K562 (cell line): Measurements from ENCODE around the gene TRIM14. TPM values are rescaled to one million over a fixed set of nuclear protein-coding genes. Genes with fewer than 3 reads are reported as not detected.

Experiments used
- ATAC-seq: fragments of 200-7000 bp; cut with Tn5 transposase; 3 replicates; pipeline ENCODE4 v1.9.1; 2020; ENCODE audit warnings: moderate library complexity
- BruUV-seq: library from RNA; stranded (reverse); fragments of 400-500 nt; replicated peaks from 2 replicates; lab custom pipeline; 2021; lab: Mats Ljungman, UMichigan
- CTCF ChIA-PET: fragments of 300-600 bp; formaldehyde crosslinking; extraction: SDS; loops from one replicate; lab custom pipeline; 2021; ENCODE audit warnings: low intra/inter-chr PET ratio; lab: Yijun Ruan, JAX
- POLR2A ChIA-PET: fragments of 300-600, 350-650 bp; sonication (Branson Sonifier 250); formaldehyde crosslinking; extraction: SDS; loops from one replicate; lab custom pipeline; 2021; ENCODE audit warnings: antibody characterized with exemption, inconsistent platforms; lab: Yijun Ruan, JAX
- DNase-seq, 4 experiments: peaks; one replicate each; pipeline versions ENCODE4 v3.0.0 to v3.0.0-alpha.2; 2011 to 2018; ENCODE audit warnings: low spot score in 3 of 4, mixed read lengths in 3 of 4; ENCODE audit errors: extremely low read depth in 1 of 4
- FAIRE-seq: peaks from 2 replicates; lab custom pipeline; 2011; peaks lifted over from hg19 to GRCh38; lab: Jason Lieb, UNC
- H2AFZ ChIP-seq: 2 replicates; pipeline ENCODE4 v1.6.0; 2011; ENCODE audit warnings: low read depth, low read length, control low read depth, inconsistent platforms
- H3K27ac ChIP-seq: fragments of 200-600 bp; 3 replicates; pipeline ENCODE4 v1.8.0; 2011; ENCODE audit warnings: low read depth, mild to moderate bottlenecking, control low read depth, inconsistent platforms, low read length, moderate library complexity, mixed read lengths; ENCODE audit errors: extremely low read depth
- H3K27me3 ChIP-seq, 2 experiments: fragments of 300-600 bp in 1 of 2; 2 replicates in 1 of 2; 3 replicates in 1 of 2; pipeline versions ENCODE4 v1.6.0 to v1.8.0; 2011; ENCODE audit warnings: inconsistent platforms in 2 of 2, low read length in 2 of 2, mild to moderate bottlenecking in 1 of 2, mixed read lengths in 1 of 2, moderate library complexity in 1 of 2; ENCODE audit not compliant: control insufficient read depth in 2 of 2, insufficient read depth in 2 of 2
- H3K36me3 ChIP-seq: fragments of 300-600 bp; 3 replicates; pipeline ENCODE4 v1.8.0; 2011; ENCODE audit warnings: mild to moderate bottlenecking, low read length, inconsistent platforms; ENCODE audit not compliant: control insufficient read depth, insufficient read depth
- H3K4me1 ChIP-seq, 2 experiments: fragments of 200-600 bp in 1 of 2; replicated peaks in 1 of 2; 2 replicates in 1 of 2; 3 replicates in 1 of 2; pipeline versions ENCODE4 v1.5.1 to v1.8.0; 2011; ENCODE audit warnings: inconsistent platforms in 2 of 2, low read length in 2 of 2, mild to moderate bottlenecking in 1 of 2, mixed read lengths in 1 of 2, moderate library complexity in 1 of 2; ENCODE audit not compliant: control insufficient read depth in 2 of 2, insufficient read depth in 2 of 2
- H3K4me2 ChIP-seq: 2 replicates; pipeline ENCODE4 v1.6.1; 2011; ENCODE audit warnings: low read length, control low read depth, inconsistent platforms, mixed read lengths; ENCODE audit not compliant: insufficient read depth
- H3K4me3 ChIP-seq: fragments of 200-600 bp; sonication (generic), shearing (Covaris generic); 2 replicates; pipeline ENCODE4 v1.5.1; 2016; ENCODE audit warnings: control low read depth, inconsistent platforms
- H3K79me2 ChIP-seq: fragments of 200-600 bp; 3 replicates; pipeline ENCODE4 v1.8.0; 2011; ENCODE audit warnings: low read length, inconsistent platforms; ENCODE audit not compliant: control insufficient read depth, insufficient read depth
- H3K9ac ChIP-seq, 2 experiments: 2 replicates each; pipeline versions ENCODE4 v1.6.0 to v1.6.1; 2011; ENCODE audit warnings: low read depth in 2 of 2, low read length in 2 of 2, control low read depth in 1 of 2, inconsistent platforms in 1 of 2, mild to moderate bottlenecking in 1 of 2, mixed read lengths in 1 of 2; ENCODE audit not compliant: insufficient read depth in 1 of 2
- H3K9me1 ChIP-seq: one replicate; pipeline ENCODE4 v1.6.0; 2011; ENCODE audit warnings: inconsistent platforms, mild to moderate bottlenecking, low read length, moderate library complexity; ENCODE audit not compliant: control insufficient read depth, insufficient read depth
- H3K9me3 ChIP-seq: replicated peaks from 2 replicates; pipeline ENCODE4 v1.5.1; 2011; ENCODE audit warnings: low read depth, low read length, inconsistent platforms; ENCODE audit not compliant: control insufficient read depth, insufficient read depth
- H4K20me1 ChIP-seq: replicated peaks from 2 replicates; pipeline ENCODE4 v1.6.1; 2011; ENCODE audit warnings: low read length, inconsistent platforms, mixed read lengths; ENCODE audit not compliant: control insufficient read depth, insufficient read depth
- CBFA2T2 ChIP-seq: fragments of 450-650 bp; conservative IDR thresholded peaks from 2 replicates; pipeline ENCODE4 v1.6.1; 2017; ENCODE audit warnings: mild to moderate bottlenecking
- ILK ChIP-seq: fragments of 450-650 bp; IDR thresholded peaks from 2 replicates; pipeline ENCODE4 v1.6.1; 2016; ENCODE audit warnings: missing genetic modification characterization, low read depth, mild to moderate bottlenecking, missing compliant biosample characterization, moderate library complexity, borderline replicate concordance
- KHSRP ChIP-seq: fragments of 450-650 bp; IDR thresholded peaks from 2 replicates; pipeline ENCODE4 v1.6.1; 2017
- KLF16 ChIP-seq: IDR thresholded peaks from 2 replicates; pipeline ENCODE4 v1.6.1; 2016; ENCODE audit warnings: antibody characterized with exemption
- NCOR1 ChIP-seq: fragments of 450-650 bp; IDR thresholded peaks from 2 replicates; pipeline ENCODE4 v1.6.1; 2016; ENCODE audit warnings: mild to moderate bottlenecking, moderate library complexity
- NR3C1 ChIP-seq: sonication (generic); formaldehyde crosslinking; IDR thresholded peaks from 2 replicates; pipeline ENCODE4 v1.8.1; 2022; ENCODE audit warnings: missing genetic modification reagents
- POU5F1 ChIP-seq: fragments of 150-350 bp; IDR thresholded peaks from 2 replicates; pipeline ENCODE4 v1.6.1; 2014; ENCODE audit warnings: borderline replicate concordance, low read length, low read depth, mild to moderate bottlenecking; ENCODE audit not compliant: partially characterized antibody
- REST ChIP-seq, 2 experiments: fragments of 450-650 bp; formaldehyde crosslinking in 1 of 2; IDR thresholded peaks; 2 replicates each; pipeline versions ENCODE4 v1.4.0 to v1.6.1; 2014 to 2020; ENCODE audit warnings: mild to moderate bottlenecking in 2 of 2, borderline replicate concordance in 1 of 2, low read depth in 1 of 2
- ZNF3 ChIP-seq: fragments of 250-450 bp; sonication (Bioruptor Pico); IDR thresholded peaks from 2 replicates; pipeline ENCODE4 v1.5.0; 2021; ENCODE audit warnings: mild to moderate bottlenecking, moderate library complexity
- ZNF436 ChIP-seq: fragments of 250-450, 450-650 bp; sonication (Bioruptor Pico); formaldehyde crosslinking; IDR thresholded peaks from 2 replicates; pipeline ENCODE4 v1.7.0; 2020; ENCODE audit warnings: mild to moderate bottlenecking
- ZNF449 ChIP-seq: fragments of 250-450 bp; sonication (Bioruptor Pico); IDR thresholded peaks from 2 replicates; pipeline ENCODE4 v1.8.0; 2022; ENCODE audit warnings: moderate library complexity, mild to moderate bottlenecking, inconsistent platforms
- WGBS: fragments of 100-300 bp; shearing (Covaris generic); methylation state at CpG from one replicate; pipeline ENCODE4 v1.1.6; 2016; ENCODE audit warnings: low coverage, mixed read lengths; ENCODE audit not compliant: insufficient coverage; ENCODE audit errors: missing lambda C conversion rate; 5-methylcytosine and 5-hydroxymethylcytosine counted together
- in situ Hi-C: fragments of 300-500 bp; cut with MboI; formaldehyde crosslinking; loops from 4 replicates; pipeline ENCODE4 v1.15.0; 2018; ENCODE audit warnings: inconsistent platforms, mixed read lengths
- intact Hi-C: fragments of 100-400 bp; cut with micrococcal nuclease; formaldehyde crosslinking; loops from 2 replicates; pipeline ENCODE4 v1.14.2; 2022
- polyA plus RNA-seq, 8 experiments: library from polyadenylated mRNA; depleted of rRNA in 4 of 8; stranded (reverse) in 5 of 8; unstranded in 3 of 8; fragments of >200 nt; fragmentation: Nextera tagmentation in 2 of 8; fragmentation: Illumina TruSeq in 1 of 8; extraction: Ambion mirVana in 2 of 8; extraction: Trizol in 1 of 8; gene quantifications; 2 replicates each; pipeline versions ENCODE4 v1.2.1 to v1.2.3, GENCODE V29; 2011 to 2014; ENCODE audit warnings: inconsistent platforms in 1 of 8, missing spikeins in 1 of 8
- total RNA-seq, 7 experiments: library from RNA; depleted of rRNA in 6 of 7; stranded (reverse); fragments of >200 nt in 6 of 7; fragmentation: Illumina TruSeq in 2 of 7; extraction: Trizol in 2 of 7; gene quantifications; 2 replicates each; pipeline versions ENCODE4 v1.2.1 to v1.2.3, GENCODE V29; 2011 to 2021; ENCODE audit warnings: low replicate concordance in 1 of 7

TRIM14 gene
- total and polyA plus RNA-seq, 9 of the 15 experiments (the other 6 are each of a cell fraction or from before 2014, with no cell fraction given), result 7.6 to 41.0 (median 17.9) TPM

GRCh38 chr9:98083566-98084183 is 35.3 kb downstream of the TRIM14 start:
- H3K4me1 ChIP-seq, result peaks cover 7 to 9% of the 10 kb centered on the region in 2 experiments; a peak in 4 of 5 replicates
- no peaks in the 10 kb centered on the region for H4K20me1 ChIP-seq
- ATAC-seq (peak; percentile 66), DNase-seq (peak in 2 of 4 experiments; percentile 30 to 50), FAIRE-seq (peak; percentile 37)
- in situ Hi-C loops, result no loop called here
- H3K27ac ChIP-seq, result no peak overlapping the region
- no peaks in the 10 kb centered on the region for H3K27me3 ChIP-seq
- BruUV-seq, result TSS peak; percentile 15
- H3K9me3 ChIP-seq, result no peaks in the 10 kb centered on the region
- H3K36me3 ChIP-seq, result peaks cover 88% of the 10 kb centered on the region
- no peak overlapping the region for H2AFZ ChIP-seq
- no peak overlapping the region for H3K4me3 ChIP-seq
- H3K9ac ChIP-seq, result no peak overlapping the region
- H3K9me1 ChIP-seq, result no peaks in the 10 kb centered on the region
- no peaks in the 10 kb centered on the region for H3K79me2 ChIP-seq
- H3K4me2 ChIP-seq, result peak overlapping the region; percentile 12; the same call in 1 of the 2 replicates
- ChIA-PET CTCF (interaction anchor here (0.5 kb wide), 1 partner anchor 54 kb away, joined by 3 read pairs; no protein-coding TSS in a partner anchor), POLR2A (interaction anchor here (0.6 to 2.5 kb wide), 6 partner anchors 8 to 172 kb away, joined by 3 to 7 read pairs (median 4); partner anchors contain the start of gene TBC1D2)
- intact Hi-C loops, result no loop called here
- 46% methylated on average over 7 of the region's 7 CpGs for WGBS
- TF ChIP-seq NCOR1 (peak; percentile 69), KHSRP (no peak), REST (IDR thresholded peaks at IDR 0.05; ENCODE audit: borderline replicate concordance) (no peak), REST (CRISPR knock-in tag; IDR thresholded peaks at IDR 0.05; ENCODE audit: low read depth) (no peak), ZNF449 (CRISPR knock-in tag) (no peak), ZNF436 (CRISPR knock-in tag) (no peak), NR3C1 (CRISPR knock-in tag) (no peak), KLF16 (peak; percentile 15; the same call in 1 of the 2 replicates), ZNF3 (CRISPR knock-in tag) (no peak), ILK (no peak), CBFA2T2 (peak; percentile 77), POU5F1 (no peak)
